Cerebellar cortex (tissue), 1 donor: Measurements from ENCODE around the gene ZNF763.
A peak's percentile ranks its signal among the peaks of the same experiment; 100 is the strongest.
"Not testable (repeated sequence)": the region's sequence is repeated elsewhere in the genome, so short reads cannot be mapped to it uniquely, and the experiment has no call there.

Source experiments
- DNase-seq: peaks from one replicate; pipeline ENCODE4 v3.0.0-alpha.2; 2015; ENCODE audit warnings: low spot score

ZNF763 gene

DNA sequence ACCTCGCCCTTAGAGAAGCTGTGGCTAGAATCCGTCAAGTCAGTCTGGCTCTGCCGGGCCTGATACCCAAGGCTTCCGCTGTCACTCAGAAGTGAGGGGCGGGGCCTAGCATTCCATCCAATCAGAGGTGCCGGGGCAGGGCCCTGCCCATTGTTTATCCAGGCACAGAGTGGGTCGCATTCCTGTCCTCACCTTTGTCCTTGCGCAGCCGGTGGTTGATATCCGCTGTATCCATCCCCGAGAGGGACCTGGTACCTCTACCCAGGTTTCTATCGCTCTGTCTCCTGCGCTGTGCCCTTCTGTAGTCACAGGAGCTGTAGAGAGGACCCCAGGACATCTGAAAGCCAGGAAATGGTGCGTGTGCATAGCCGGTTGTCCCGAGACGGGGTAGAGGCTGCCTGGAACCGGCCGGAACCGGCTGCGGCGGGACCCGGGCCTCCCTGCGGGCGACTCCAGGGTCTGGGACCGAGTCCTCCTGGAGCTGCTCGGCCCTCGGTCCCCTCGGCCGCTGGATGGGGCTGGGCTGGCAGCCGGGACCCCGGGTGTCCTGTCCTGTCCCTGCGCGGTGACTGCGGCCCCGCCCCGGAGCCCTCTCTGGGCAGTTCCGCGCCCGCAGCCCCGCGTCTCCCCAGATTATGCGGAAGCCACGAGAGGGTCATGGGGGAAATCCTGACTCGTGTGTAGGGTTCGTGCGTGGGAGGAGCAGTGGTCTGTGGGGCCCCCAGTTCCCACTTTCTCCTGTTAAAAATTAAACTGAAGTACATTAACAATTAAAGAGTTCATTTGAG, at the start of gene ZNF763:
ZNF763 (plus strand) TSS at position 183 of the 788 bp plus-strand sequence; CDS start at position 352, 169 bp downstream.
- DNase-seq = peak; percentile 96

DNA sequence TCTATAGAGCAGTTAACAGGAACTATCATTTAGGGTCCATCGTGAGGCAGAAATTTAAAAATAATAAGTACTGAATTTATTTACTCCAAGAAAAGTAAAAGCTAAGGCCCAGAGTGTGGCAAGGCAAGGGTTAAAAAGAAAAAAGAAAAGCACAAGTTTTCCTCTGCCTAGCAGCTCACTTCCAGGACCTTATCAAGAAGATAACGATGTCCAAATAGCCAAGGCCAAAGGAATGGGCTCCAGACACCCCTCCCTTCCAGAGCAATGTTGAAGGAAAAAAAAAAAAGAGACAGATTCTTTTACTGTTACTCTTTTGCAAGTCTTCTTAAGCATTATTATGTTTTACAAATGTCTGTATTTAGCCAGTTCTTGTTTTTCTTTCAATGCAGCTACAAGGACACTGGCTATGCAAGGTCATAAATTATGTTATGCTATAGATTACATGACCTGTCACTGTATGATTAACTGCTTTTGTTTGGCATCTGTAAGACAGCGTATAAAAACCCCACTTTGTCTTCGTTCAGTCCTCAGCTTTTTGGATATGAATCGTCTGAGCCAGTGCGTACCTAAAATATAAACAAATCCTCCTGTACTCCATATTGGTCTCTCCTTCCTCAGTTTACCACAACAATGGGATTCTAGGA, 42.9 kb upstream of the ZNF763 start:
- DNase-seq = no peak

DNA sequence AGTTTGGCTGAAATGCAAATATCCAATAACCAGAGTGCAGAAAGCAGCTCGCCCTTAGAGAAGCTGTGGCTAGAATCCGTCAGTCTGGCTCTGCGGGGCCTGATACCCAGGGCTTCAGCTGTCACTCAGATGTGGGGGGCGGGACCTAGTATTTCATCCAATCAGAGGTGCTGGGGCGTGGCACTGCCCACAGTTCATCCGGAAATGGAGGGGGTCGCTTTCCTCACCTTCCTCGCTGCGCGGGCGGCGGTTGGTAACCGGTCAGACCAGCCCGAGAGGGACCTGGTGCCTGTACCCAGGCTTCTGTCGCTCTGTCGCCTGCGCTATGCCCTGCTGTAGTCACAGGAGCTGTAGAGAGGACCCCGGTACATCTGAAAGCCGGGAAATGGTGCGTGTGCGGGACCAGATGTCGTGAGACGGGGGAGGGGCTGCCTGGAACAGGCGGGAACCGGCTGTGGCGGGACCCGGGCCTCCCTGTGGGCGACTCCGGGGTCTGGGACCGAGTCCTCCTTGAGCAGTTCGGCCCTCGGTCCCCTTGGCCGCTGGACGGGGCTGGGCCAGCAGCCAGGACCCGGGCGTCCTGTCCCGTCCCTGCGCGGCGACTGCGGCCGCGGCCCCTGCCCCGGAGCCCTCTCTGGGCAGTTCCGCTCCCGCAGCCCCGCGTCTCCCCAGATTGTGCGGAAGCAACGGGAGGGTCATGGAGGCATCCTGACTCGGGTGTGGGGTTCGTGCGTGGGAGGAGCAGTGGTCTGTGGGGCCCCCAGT, 39.8 kb upstream of the ZNF763 start, which contains the start of gene ZNF700:
ZNF700 (plus strand) TSS at position 222 of the 765 bp plus-strand sequence; CDS start at position 326, 104 bp downstream.
- DNase-seq = peak; percentile 98

DNA sequence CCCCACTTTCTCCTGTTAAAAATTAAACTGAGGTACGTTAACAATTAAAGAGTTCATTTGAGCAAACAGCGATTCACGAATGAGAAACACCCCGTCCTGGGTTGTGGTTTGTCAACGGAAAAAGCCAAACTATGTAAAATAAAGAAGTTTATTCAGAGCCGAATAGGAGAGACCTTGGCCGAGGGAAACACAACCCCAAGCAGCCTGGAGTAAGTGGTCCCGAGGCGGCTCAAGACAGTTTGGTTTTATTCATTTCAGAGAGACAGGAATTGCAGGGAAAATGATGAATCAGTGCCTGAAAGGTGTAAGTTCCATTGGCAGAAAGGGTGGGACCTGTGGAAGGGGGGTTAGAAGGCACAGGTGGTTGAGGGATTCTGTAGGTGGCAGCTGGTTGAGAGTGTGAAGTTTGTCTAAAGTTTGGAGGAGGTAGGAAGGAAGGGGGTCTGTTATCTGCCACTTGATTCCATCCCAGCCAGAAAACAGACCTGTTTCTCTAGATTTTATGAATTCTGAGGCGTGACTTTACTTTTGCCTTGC, 39.1 kb upstream of the ZNF763 start:
- DNase-seq = not testable (repeated sequence)

DNA sequence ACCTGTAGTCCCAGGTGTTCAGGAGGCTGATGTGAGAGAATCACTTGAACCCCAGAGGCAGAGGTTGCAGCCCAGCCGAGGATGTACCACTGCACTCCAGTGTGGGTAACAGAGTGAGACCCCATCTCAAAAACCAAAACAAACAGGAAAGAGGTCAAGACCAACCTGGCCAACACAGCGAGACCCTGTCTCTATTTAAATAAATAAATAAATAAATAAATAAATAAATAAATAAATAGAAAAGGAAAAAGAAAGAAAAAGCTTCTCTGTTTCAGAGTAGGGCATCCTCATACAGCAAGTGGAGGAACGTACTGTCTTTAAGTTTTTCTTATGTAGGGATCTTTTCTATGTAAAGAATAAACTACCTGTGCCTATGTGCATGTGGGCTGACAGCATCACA, 37.6 kb upstream of the ZNF763 start:
- no peak for DNase-seq

DNA sequence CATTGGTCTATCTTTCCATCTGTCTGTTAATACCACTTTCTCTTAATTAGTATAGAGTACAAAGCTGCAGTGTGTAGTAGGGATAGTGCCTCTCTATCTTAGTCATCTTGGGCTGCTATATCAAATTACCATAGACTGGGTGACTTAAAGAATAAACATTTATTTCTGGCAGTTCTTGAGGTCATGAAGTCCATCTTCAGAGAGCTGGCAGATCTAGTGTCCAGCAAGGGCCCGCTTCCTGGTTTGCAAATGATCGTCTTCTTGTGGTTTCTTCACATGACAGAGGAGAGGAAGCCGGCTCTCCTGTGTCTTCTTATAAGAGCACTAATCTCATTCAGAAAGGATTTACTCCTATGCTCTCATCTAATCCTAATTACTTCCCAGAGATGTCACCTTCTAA, 33.8 kb upstream of the ZNF763 start:
- DNase-seq = no peak

DNA sequence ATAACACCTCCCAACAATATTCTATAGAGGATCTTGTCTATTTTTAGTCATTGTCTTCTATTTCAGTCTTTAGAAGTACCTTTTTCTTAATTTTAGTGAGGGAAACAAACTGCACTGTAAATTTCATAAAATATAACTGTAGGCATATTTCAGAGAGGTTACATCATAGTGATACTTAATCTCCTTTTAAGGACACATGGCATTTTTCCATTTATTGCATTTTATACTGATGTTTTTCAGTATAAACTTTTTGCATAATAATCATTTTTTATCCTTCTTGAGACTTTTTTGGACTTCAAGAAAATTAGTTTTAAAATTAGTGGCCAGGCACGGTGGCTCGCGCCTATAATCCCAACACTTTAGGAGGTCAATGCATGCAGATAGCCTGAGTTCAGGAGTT, 33.3 kb upstream of the ZNF763 start:
- no peak for DNase-seq

DNA sequence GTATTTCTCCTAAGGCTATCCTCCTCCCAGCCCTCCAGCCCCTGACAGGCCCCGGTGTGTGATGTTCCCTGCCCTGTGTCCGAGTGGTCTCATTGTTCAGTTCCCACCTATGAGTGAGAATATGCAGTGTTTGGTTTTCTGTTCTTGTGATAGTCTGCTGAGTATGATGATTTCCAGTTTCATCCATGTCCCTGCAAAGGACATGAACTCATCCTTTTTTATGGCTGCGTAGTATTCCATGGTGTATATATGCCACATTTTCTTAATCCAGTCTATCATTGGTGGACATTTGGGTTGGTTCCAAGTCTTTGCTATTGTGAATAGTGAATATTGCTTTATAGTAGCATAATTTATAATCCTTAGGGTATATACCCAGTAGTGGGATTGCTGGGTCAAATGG, 29.0 kb upstream of the ZNF763 start:
- not testable (repeated sequence) for DNase-seq

DNA sequence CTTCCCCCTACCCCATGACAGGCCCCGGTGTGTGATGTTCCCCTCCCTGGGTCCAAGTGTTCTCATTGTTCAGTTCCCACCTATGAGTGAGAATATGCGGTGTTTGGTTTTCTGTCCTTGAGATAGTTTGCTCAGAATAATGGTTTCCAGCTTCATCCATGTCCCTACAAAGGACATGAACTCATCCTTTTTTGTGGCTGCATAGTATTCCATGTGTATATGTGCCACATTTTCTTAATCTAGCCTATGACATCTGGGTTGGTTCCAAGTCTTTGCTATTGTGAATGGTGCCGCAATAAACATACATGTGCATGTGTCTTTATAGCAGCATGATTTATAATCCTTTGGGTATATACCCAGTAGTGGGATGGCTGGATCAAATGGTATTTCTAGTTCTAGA, 26.5 kb upstream of the ZNF763 start:
- not testable (repeated sequence) for DNase-seq

DNA sequence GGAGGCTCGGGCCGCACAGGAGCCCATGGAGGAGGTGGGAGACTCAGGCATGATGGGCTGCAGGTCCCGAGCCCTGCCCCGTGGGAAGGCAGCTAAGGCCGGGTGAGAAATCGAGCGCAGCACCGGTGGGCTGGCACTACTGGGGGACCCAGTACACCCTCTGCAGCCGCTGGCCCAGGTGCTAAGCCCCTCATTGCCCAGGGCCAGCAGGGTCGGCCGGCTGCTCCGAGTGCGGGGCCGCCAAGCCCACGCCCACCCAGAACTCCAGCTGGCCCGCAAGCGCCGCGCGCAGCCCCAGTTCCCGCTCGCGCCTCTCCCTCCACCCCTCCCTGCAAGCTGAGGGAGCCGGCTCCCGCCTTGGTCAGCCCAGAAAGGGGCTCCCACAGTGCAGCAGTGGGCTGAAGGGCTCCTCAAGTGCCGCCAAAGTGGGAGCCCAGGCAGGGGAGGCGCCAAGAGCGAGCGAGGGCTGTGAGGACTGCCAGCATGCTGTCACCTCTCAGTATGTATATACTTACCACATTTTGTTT, 23.4 kb upstream of the ZNF763 start:
- not testable (repeated sequence) for DNase-seq

DNA sequence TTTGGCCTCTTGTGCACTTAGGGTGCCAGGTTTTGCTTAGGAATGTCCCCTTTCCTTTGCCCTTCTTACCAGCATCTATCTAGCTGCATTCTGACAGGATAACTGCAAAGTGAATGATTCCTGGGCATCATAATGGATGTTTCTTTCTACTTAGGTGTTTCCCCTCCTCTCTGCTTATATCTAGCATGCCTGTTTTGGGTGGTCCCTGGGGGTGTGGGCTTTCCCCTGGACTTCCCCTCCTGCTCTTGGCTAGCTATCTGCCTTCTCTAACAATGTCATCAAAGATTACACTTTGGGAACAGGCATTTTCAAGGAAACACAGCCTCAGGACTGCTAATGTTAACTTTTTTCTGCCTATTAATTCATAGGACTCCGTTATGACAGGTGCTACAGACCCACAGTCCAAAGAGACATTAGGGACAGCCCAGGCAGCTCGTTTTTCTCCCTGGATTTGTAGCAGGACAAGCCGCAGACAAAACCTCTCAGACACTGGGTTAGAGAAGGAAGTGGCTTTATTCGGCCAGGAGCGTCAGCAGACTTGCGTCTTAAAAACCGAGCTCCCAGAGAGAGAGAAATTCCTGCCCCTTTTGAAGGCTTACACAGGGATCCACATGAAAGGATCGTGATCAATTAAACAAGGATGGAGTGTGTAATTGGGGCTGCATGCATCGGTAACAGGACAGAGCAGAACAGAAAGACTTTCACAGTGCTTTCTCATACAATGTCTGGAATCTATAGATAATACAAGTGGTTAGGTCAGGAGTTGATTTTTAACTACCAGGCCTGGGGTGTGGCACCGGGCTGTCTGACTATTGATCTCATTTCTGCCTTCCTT, 22.6 kb upstream of the ZNF763 start:
- DNase-seq = no peak

DNA sequence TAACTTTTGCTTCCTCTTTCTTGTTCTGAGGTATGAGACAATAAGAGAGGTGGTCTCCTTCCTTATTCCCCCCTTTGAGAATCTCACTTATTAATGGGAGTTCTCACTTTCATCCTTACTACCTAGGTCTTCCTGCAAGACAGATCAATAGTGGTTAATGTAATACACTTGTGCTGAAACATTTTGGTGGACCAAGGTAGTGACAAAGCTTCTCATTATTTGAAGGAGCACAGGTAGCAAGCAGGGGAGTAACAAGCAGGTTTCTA, 22.1 kb upstream of the ZNF763 start:
- no peak for DNase-seq

DNA sequence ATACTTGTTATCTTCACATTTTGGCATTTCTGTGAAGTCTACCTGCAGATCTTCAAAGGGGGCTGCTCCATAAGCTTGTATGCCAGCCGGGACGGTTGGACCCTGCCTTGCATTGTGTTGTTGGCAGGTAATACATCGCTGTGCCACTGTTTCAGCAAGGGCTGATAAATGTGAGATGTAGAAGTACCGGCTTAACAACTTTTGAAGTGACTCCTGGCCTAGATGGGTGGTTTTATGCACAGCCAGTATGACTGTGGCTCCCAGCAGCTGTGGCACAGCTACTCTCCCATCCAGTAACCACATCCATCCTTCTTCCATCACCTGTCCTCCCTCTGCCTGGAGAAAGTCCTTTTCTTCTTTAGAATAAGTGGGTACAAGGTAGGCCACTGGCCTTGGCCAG, 20.2 kb upstream of the ZNF763 start:
- no peak for DNase-seq

DNA sequence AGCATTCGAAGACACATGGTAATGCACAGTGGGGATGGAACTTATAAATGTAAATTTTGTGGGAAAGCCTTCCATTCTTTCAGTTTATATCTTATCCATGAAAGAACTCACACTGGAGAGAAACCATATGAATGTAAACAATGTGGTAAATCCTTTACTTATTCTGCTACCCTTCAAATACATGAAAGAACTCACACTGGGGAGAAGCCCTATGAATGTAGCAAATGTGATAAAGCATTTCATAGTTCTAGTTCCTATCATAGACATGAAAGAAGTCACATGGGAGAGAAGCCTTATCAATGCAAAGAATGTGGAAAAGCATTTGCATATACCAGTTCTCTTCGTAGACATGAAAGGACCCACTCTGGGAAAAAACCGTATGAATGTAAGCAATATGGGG, 16.2 kb upstream of the ZNF763 start:
- no peak for DNase-seq

DNA sequence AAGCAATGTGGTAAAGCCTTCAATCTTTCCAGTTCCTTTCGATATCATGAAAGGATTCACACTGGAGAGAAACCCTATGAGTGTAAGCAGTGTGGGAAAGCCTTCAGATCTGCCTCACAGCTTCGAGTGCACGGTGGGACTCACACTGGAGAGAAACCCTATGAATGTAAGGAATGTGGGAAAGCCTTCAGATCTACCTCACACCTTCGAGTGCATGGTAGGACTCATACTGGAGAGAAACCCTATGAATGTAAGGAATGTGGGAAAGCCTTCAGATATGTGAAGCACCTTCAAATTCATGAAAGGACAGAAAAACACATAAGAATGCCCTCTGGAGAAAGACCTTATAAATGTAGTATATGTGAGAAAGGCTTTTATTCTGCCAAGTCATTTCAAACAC, 15.6 kb upstream of the ZNF763 start:
- DNase-seq = peak; percentile 6

DNA sequence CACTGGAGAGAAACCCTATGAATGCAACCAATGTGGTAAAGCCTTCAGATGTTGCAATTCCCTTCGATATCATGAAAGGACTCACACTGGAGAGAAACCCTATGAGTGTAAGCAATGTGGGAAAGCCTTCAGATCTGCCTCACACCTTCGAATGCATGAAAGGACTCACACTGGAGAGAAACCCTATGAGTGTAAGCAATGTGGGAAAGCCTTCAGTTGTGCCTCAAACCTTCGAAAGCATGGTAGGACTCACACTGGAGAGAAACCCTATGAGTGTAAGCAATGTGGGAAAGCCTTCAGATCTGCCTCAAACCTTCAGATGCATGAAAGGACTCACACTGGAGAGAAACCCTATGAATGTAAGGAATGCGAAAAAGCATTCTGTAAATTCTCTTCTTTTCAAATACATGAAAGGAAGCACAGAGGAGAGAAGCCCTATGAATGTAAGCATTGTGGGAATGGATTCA, 15.2 kb upstream of the ZNF763 start:
- not testable (repeated sequence) for DNase-seq

DNA sequence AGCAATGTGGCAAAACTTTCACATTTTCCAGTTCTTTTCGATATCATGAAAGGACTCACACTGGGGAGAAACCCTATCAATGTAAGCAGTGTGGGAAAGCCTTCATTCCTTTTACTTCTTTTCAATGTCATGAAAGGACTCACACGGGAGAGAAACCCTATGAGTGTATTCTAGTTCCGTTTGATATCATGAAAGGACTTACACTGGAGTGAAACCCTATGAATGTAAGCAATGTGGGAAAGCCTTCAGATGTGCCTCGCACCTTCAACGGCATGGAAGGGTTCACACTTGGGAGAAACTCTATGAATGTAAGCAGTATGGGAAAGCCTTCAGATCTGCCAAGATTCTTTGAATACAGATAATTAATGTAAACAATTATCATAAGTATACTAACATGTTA, 14.5 kb upstream of the ZNF763 start:
- no peak for DNase-seq

DNA sequence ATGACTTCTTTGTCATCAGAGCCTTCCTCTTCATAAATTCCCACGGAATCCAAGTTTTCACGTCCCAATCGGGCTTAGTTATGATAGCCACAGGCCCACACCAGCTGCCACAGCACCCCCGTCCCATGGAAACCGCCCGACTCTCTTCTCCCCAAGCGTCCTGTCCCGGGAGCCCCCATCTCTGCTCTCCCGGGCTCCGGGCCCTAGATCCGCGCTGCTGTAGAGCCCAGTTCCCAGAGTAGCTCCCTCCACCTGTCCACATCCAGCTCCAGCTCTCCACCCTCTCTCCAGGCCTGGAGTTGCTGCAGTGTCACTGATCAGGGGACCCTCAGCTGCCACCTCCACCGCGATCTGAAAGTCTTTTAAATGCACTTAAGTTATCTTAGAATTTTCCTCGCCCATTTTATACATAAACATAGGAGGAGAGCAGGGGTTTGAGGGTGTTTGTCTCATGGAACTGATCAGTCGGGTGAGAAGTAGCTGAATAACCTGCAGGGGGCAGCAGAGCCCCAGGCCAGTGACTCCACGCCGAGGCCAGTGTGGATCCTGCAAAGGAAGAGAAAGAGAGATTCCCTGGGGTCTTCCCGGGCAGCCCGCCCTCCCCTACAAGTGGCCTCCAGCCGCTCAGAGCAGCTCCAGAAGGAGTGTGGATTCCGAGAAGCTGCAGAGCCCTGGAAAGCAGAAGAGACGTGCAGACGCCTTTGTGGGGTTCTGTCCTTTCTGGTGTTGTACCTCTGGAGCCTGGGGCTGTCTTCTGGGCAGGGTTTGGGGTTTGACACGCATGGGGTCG, 1.1 kb upstream of the ZNF763 start:
- DNase-seq = peak; percentile 73

DNA sequence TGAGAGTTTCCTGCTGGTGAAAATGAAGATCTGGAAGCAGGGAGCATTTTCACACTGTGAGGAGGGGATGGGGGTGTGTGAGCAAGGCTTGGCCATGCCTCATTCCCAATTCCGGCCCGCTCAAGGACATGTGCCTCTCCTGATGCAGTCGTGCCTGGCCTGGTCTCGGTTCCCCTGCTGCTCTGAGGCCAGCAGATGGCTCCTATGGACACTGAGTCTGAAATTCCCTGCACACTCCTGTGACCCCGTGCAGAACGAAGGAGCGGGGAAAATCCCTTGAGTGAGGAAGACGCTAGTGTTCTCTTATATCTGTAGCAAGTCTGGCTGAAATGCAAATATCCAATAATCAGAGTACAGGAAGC, 363 bp upstream of the ZNF763 start:
- no peak for DNase-seq

DNA sequence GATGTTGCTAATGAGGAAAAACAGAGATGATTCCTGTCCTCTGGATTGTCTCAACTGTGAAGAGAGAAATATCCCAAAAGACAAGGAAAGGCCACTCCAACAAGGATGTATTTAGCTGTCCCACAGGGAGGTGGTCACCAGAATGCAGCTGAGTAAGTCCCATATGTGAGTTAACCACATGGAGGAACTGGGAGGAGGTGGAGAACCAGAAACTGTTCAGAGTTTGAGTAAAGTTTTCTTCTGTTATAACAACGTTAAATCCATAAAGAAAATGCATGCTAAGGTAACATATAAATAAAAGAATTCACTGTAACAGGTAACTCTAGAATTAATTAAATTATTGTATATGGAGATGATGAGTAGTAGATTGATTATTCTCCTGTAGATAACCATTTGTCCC, 5.3 kb downstream of the ZNF763 start:
- no peak for DNase-seq

DNA sequence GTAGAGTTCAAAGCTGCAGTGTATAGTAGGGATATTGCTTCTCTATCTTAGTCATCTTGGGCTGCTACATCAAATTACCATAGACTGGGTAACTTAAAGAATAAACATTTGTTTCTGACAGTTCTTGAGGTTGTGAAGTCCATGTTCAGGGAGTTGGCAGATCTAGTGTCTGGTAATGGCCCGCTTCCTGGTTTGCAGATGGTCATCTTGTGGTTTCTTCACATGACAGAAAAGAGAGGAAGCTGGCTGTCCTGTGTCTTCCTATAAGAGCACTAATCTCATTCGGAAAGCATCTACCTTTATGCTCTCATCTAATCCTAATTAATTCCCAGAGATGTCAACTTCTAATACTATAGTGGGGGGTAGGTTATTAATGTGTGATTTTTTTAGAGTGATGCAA, 6.2 kb downstream of the ZNF763 start:
- no peak for DNase-seq
